GM23338 (cell line): ENCODE results near the gene TMEM200C. TPM values are rescaled to one million over a fixed set of nuclear protein-coding genes. Genes with fewer than 3 reads are reported as not detected.

Source experiments
- ATAC-seq: fragments of 200-7000 bp; cut with Tn5 transposase; 3 replicates; pipeline ENCODE4 v1.9.1; 2020
- DNase-seq: peaks from one replicate; pipeline ENCODE4 v3.0.0-alpha.2; 2015; ENCODE audit warnings: low spot score
- H2AFZ ChIP-seq: fragments of 200-600 bp; sonication (generic); 2 replicates; pipeline ENCODE4 v1.8.0; 2016; ENCODE audit warnings: antibody characterized with exemption, mild to moderate bottlenecking, moderate library complexity
- H3F3A ChIP-seq: fragments of 200-600 bp; sonication (generic); replicated peaks from 2 replicates; pipeline ENCODE4 v1.8.0; 2017; ENCODE audit warnings: antibody characterized with exemption, mixed run types, low read depth
- H3K27ac ChIP-seq: fragments of 200-600 bp; sonication (generic); 2 replicates; pipeline ENCODE4 v1.6.1; 2016; ENCODE audit warnings: low read depth
- H3K27me3 ChIP-seq: fragments of 200-600 bp; sonication (generic); 2 replicates; pipeline ENCODE4 v1.8.0; 2016; ENCODE audit warnings: mild to moderate bottlenecking, mixed run types, moderate library complexity; ENCODE audit not compliant: insufficient read depth
- H3K36me3 ChIP-seq: fragments of 200-600 bp; sonication (generic); 2 replicates; pipeline ENCODE4 v1.8.0; 2016; ENCODE audit warnings: mild to moderate bottlenecking; ENCODE audit not compliant: insufficient read depth
- H3K4me1 ChIP-seq: fragments of 200-600 bp; sonication (generic); 2 replicates; pipeline ENCODE4 v1.8.0; 2016; ENCODE audit warnings: mild to moderate bottlenecking, moderate library complexity; ENCODE audit not compliant: insufficient read depth
- H3K4me2 ChIP-seq: fragments of 200-600 bp; sonication (generic); 2 replicates; pipeline ENCODE4 v1.7.1; 2017; ENCODE audit warnings: mixed run types
- H3K4me3 ChIP-seq: fragments of 200-600 bp; sonication (generic); 2 replicates; pipeline ENCODE4 v1.6.1; 2016; ENCODE audit warnings: mixed run types
- H3K79me2 ChIP-seq: fragments of 200-600 bp; sonication (generic); replicated peaks from 2 replicates; pipeline ENCODE4 v1.8.0; 2017; ENCODE audit warnings: mild to moderate bottlenecking; ENCODE audit not compliant: insufficient read depth
- H3K9me2 ChIP-seq: fragments of 200-600 bp; sonication (generic); 2 replicates; pipeline ENCODE4 v1.8.0; 2017; ENCODE audit not compliant: insufficient read depth
- H4K20me1 ChIP-seq: fragments of 200-600 bp; sonication (generic); replicated peaks from 2 replicates; pipeline ENCODE4 v1.8.0; 2017; ENCODE audit warnings: mild to moderate bottlenecking; ENCODE audit not compliant: insufficient read depth
- H3K27ac Mint-ChIP-seq: 2 replicates; pipeline ENCODE4 v1.8.0; 2020; ENCODE audit warnings: inconsistent platforms, mild to moderate bottlenecking, moderate library complexity, mixed read lengths
- H3K27me3 Mint-ChIP-seq: 3 replicates; pipeline ENCODE4 v1.8.0; 2022; ENCODE audit warnings: low read depth, mild to moderate bottlenecking, moderate library complexity, mixed read lengths, inconsistent platforms; ENCODE audit not compliant: insufficient read depth, poor library complexity
- H3K36me3 Mint-ChIP-seq: 3 replicates; pipeline ENCODE4 v1.8.0; 2021; ENCODE audit warnings: low read depth, mild to moderate bottlenecking, inconsistent platforms, moderate library complexity, mixed read lengths
- H3K4me1 Mint-ChIP-seq: 3 replicates; pipeline ENCODE4 v1.8.0; 2020; ENCODE audit warnings: mild to moderate bottlenecking, inconsistent platforms, mixed read lengths
- H3K4me3 Mint-ChIP-seq: 3 replicates; pipeline ENCODE4 v1.8.0; 2021; ENCODE audit warnings: moderate library complexity, mild to moderate bottlenecking, inconsistent platforms, mixed read lengths
- H3K9me3 Mint-ChIP-seq: 3 replicates; pipeline ENCODE4 v1.8.0; 2020; ENCODE audit warnings: moderate library complexity, mild to moderate bottlenecking, inconsistent platforms, mixed read lengths
- CREB1 ChIP-seq: fragments of 250-450 bp; sonication (Bioruptor Pico); IDR thresholded peaks from 2 replicates; pipeline ENCODE4 v1.5.0; 2020; ENCODE audit warnings: low read depth, mild to moderate bottlenecking, moderate library complexity
- EZH2 ChIP-seq: fragments of 200-600 bp; sonication (generic); IDR thresholded peaks from one replicate; pipeline ENCODE4 v1.8.0; 2017; ENCODE audit warnings: antibody characterized with exemption, mild to moderate bottlenecking, low read depth; ENCODE audit not compliant: unreplicated experiment
- EZH2phosphoT487 ChIP-seq: fragments of 200-600 bp; sonication (generic); IDR thresholded peaks from one replicate; pipeline ENCODE4 v1.8.1; 2018; ENCODE audit warnings: antibody characterized with exemption; ENCODE audit not compliant: unreplicated experiment
- NANOG ChIP-seq: IDR thresholded peaks from 2 replicates; pipeline ENCODE4 v1.6.1; 2016; ENCODE audit warnings: antibody characterized with exemption, borderline replicate concordance
- STAT1 ChIP-seq: IDR thresholded peaks from one replicate; pipeline ENCODE4 v1.6.1; 2016; ENCODE audit warnings: antibody characterized with exemption; ENCODE audit not compliant: unreplicated experiment
- ZNF331 ChIP-seq: fragments of 250-450 bp; sonication (Bioruptor Pico); IDR thresholded peaks from 2 replicates; pipeline ENCODE4 v1.5.0; 2020; ENCODE audit warnings: low read depth, mild to moderate bottlenecking, moderate library complexity
- polyA plus RNA-seq: library from polyadenylated mRNA; unstranded; fragments of >200 nt; fragmentation: Nextera tagmentation; extraction: Ambion mirVana; gene quantifications from 2 replicates; pipeline ENCODE4 v1.2.1, GENCODE V29; 2016
- total RNA-seq: library from RNA; depleted of rRNA; stranded (reverse); fragments of >200 nt; shearing (Covaris generic); gene quantifications from 2 replicates; pipeline ENCODE4 v1.2.3, GENCODE V29; 2014
- TF ChIP-seq, protein P1 (sequence below): IDR thresholded peaks from one replicate; pipeline ENCODE4 v1.6.1; 2018; ENCODE audit warnings: antibody characterized with exemption; ENCODE audit not compliant: unreplicated experiment
- TF ChIP-seq, protein P2 (sequence below): IDR thresholded peaks from 2 replicates; pipeline ENCODE4 v1.6.1; 2016; ENCODE audit warnings: antibody characterized with exemption
- TF ChIP-seq, protein P3 (sequence below): fragments of 250-450 bp; sonication (Bioruptor Pico); IDR thresholded peaks from 2 replicates; pipeline ENCODE4 v1.5.0; 2020; ENCODE audit warnings: mild to moderate bottlenecking, moderate library complexity

Gene TMEM200C
- total and polyA plus RNA-seq, 2 experiments from 2014 or later: 0.53 to 6.1 TPM

DNA sequence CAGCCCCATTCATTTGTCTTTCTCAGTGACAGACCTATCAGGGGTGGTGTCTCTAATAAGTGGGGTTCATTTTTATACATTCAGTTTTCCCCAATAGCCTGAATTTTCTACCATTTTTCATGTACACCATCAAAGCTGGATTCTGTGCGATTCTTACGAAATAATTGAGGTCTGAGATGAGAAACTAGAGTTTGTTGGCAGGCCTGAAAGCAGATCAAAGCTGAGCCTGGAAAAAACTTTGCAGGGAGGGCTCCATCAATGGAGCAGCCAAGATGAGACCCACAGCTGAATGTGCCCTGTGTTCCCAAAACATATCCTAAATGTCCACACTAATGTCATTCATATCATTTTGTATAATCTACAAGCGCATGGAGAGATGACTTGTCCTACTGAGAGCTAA, 4.5 kb upstream of the TMEM200C start:
- Histone ChIP-seq H2AFZ (no peak overlapping the region), H3F3A (no peaks in the 10 kb centered on the region), H3K79me2 (no peaks in the 10 kb centered on the region), H3K36me3 (no peaks in the 10 kb centered on the region), H3K27me3 (peaks cover 11% of the 10 kb centered on the region), H3K4me3 (no peak overlapping the region), H3K27ac (no peak overlapping the region), H3K4me1 (peaks cover 13% of the 10 kb centered on the region), H3K9me2 (no peaks in the 10 kb centered on the region), H3K4me2 (no peak overlapping the region), H4K20me1 (no peaks in the 10 kb centered on the region)
- Mint-ChIP-seq H3K4me3 (no peak overlapping the region), H3K27ac (no peak overlapping the region), H3K4me1 (peaks cover 27% of the 10 kb centered on the region), H3K36me3 (no peaks in the 10 kb centered on the region), H3K27me3 (peaks cover 6% of the 10 kb centered on the region), H3K9me3 (no peaks in the 10 kb centered on the region)
- DNase-seq (no peak), ATAC-seq (no peak)
- no peak for TF ChIP-seq ZNF331 (CRISPR knock-in tag)
- TF ChIP-seq NANOG: no peak
- TF ChIP-seq, protein P1, sequence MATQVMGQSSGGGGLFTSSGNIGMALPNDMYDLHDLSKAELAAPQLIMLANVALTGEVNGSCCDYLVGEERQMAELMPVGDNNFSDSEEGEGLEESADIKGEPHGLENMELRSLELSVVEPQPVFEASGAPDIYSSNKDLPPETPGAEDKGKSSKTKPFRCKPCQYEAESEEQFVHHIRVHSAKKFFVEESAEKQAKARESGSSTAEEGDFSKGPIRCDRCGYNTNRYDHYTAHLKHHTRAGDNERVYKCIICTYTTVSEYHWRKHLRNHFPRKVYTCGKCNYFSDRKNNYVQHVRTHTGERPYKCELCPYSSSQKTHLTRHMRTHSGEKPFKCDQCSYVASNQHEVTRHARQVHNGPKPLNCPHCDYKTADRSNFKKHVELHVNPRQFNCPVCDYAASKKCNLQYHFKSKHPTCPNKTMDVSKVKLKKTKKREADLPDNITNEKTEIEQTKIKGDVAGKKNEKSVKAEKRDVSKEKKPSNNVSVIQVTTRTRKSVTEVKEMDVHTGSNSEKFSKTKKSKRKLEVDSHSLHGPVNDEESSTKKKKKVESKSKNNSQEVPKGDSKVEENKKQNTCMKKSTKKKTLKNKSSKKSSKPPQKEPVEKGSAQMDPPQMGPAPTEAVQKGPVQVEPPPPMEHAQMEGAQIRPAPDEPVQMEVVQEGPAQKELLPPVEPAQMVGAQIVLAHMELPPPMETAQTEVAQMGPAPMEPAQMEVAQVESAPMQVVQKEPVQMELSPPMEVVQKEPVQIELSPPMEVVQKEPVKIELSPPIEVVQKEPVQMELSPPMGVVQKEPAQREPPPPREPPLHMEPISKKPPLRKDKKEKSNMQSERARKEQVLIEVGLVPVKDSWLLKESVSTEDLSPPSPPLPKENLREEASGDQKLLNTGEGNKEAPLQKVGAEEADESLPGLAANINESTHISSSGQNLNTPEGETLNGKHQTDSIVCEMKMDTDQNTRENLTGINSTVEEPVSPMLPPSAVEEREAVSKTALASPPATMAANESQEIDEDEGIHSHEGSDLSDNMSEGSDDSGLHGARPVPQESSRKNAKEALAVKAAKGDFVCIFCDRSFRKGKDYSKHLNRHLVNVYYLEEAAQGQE: no peak
- no peak for TF ChIP-seq EZH2phosphoT487
- TF ChIP-seq, protein P2, sequence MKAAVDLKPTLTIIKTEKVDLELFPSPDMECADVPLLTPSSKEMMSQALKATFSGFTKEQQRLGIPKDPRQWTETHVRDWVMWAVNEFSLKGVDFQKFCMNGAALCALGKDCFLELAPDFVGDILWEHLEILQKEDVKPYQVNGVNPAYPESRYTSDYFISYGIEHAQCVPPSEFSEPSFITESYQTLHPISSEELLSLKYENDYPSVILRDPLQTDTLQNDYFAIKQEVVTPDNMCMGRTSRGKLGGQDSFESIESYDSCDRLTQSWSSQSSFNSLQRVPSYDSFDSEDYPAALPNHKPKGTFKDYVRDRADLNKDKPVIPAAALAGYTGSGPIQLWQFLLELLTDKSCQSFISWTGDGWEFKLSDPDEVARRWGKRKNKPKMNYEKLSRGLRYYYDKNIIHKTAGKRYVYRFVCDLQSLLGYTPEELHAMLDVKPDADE: no peak
- no peak for TF ChIP-seq EZH2
- TF ChIP-seq STAT1: no peak
- TF ChIP-seq CREB1: no peak
- TF ChIP-seq, protein P3, sequence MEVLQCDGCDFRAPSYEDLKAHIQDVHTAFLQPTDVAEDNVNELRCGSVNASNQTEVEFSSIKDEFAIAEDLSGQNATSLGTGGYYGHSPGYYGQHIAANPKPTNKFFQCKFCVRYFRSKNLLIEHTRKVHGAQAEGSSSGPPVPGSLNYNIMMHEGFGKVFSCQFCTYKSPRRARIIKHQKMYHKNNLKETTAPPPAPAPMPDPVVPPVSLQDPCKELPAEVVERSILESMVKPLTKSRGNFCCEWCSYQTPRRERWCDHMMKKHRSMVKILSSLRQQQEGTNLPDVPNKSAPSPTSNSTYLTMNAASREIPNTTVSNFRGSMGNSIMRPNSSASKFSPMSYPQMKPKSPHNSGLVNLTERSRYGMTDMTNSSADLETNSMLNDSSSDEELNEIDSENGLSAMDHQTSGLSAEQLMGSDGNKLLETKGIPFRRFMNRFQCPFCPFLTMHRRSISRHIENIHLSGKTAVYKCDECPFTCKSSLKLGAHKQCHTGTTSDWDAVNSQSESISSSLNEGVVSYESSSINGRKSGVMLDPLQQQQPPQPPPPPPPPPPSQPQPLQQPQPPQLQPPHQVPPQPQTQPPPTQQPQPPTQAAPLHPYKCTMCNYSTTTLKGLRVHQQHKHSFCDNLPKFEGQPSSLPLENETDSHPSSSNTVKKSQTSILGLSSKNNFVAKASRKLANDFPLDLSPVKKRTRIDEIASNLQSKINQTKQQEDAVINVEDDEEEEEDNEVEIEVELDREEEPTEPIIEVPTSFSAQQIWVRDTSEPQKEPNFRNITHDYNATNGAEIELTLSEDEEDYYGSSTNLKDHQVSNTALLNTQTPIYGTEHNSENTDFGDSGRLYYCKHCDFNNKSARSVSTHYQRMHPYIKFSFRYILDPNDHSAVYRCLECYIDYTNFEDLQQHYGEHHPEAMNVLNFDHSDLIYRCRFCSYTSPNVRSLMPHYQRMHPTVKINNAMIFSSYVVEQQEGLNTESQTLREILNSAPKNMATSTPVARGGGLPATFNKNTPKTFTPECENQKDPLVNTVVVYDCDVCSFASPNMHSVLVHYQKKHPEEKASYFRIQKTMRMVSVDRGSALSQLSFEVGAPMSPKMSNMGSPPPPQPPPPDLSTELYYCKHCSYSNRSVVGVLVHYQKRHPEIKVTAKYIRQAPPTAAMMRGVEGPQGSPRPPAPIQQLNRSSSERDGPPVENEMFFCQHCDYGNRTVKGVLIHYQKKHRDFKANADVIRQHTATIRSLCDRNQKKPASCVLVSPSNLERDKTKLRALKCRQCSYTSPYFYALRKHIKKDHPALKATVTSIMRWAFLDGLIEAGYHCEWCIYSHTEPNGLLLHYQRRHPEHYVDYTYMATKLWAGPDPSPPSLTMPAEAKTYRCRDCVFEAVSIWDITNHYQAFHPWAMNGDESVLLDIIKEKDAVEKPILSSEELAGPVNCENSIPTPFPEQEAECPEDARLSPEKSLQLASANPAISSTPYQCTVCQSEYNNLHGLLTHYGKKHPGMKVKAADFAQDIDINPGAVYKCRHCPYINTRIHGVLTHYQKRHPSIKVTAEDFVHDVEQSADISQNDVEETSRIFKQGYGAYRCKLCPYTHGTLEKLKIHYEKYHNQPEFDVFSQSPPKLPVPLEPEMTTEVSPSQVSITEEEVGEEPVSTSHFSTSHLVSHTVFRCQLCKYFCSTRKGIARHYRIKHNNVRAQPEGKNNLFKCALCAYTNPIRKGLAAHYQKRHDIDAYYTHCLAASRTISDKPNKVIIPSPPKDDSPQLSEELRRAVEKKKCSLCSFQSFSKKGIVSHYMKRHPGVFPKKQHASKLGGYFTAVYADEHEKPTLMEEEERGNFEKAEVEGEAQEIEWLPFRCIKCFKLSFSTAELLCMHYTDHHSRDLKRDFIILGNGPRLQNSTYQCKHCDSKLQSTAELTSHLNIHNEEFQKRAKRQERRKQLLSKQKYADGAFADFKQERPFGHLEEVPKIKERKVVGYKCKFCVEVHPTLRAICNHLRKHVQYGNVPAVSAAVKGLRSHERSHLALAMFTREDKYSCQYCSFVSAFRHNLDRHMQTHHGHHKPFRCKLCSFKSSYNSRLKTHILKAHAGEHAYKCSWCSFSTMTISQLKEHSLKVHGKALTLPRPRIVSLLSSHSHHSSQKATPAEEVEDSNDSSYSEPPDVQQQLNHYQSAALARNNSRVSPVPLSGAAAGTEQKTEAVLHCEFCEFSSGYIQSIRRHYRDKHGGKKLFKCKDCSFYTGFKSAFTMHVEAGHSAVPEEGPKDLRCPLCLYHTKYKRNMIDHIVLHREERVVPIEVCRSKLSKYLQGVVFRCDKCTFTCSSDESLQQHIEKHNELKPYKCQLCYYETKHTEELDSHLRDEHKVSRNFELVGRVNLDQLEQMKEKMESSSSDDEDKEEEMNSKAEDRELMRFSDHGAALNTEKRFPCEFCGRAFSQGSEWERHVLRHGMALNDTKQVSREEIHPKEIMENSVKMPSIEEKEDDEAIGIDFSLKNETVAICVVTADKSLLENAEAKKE (CRISPR knock-in tag): no peak
